SU-DHL-6 (cell line): ENCODE results near the gene ZXDC.

Experiments used
- H2AFZ ChIP-seq: fragments of 200-600 bp; sonication (generic); 2 replicates; pipeline ENCODE4 v1.6.1; 2014; ENCODE audit warnings: low read depth, mild to moderate bottlenecking, moderate library complexity, mixed read lengths, antibody characterized with exemption, low read length; ENCODE audit not compliant: severe bottlenecking
- H3F3A ChIP-seq: fragments of 200-600 bp; shearing (Covaris generic); 2 replicates; pipeline ENCODE4 v1.6.0; 2016; ENCODE audit warnings: antibody characterized with exemption, mild to moderate bottlenecking; ENCODE audit not compliant: insufficient read depth
- H3K27ac ChIP-seq: fragments of 200-600 bp; sonication (generic); 2 replicates; pipeline ENCODE4 v1.5.1; 2016; ENCODE audit warnings: low read depth, mild to moderate bottlenecking, low read length, moderate library complexity, mixed read lengths
- H3K27me3 ChIP-seq: fragments of 200-600 bp; sonication (generic), shearing (Covaris generic); 2 replicates; pipeline ENCODE4 v1.6.0; 2014; ENCODE audit warnings: mild to moderate bottlenecking, low read length
- H3K36me3 ChIP-seq: fragments of 200-600 bp; sonication (generic); 2 replicates; pipeline ENCODE4 v1.6.1; 2014; ENCODE audit warnings: mild to moderate bottlenecking, low read length, mixed read lengths
- H3K4me2 ChIP-seq: fragments of 300-600, 200-600 bp; shearing (Covaris generic), sonication (generic); 2 replicates; pipeline ENCODE4 v1.6.0; 2014; ENCODE audit warnings: low read length, low read depth, mild to moderate bottlenecking; ENCODE audit not compliant: poor library complexity, severe bottlenecking
- H3K4me3 ChIP-seq: fragments of 200-600 bp; sonication (generic); 2 replicates; pipeline ENCODE4 v1.5.1; 2014; ENCODE audit warnings: antibody characterized with exemption, low read length, mild to moderate bottlenecking, mixed read lengths; ENCODE audit not compliant: insufficient read depth, poor library complexity, severe bottlenecking
- H3K79me2 ChIP-seq: fragments of 200-600 bp; sonication (generic); 2 replicates; pipeline ENCODE4 v1.6.1; 2014; ENCODE audit warnings: mild to moderate bottlenecking, low read length, moderate library complexity; ENCODE audit not compliant: insufficient read depth
- H3K9ac ChIP-seq: fragments of 200-600 bp; sonication (generic); 2 replicates; pipeline ENCODE4 v1.7.0; 2014; ENCODE audit warnings: mild to moderate bottlenecking, low read length
- H3K9me2 ChIP-seq: fragments of 200-600 bp; sonication (generic); replicated peaks from 2 replicates; pipeline ENCODE4 v1.6.1; 2014; ENCODE audit warnings: low read length; ENCODE audit not compliant: insufficient read depth
- H3K9me3 ChIP-seq: fragments of 200-600 bp; sonication (generic); 2 replicates; pipeline ENCODE4 v1.6.1; 2014; ENCODE audit warnings: low read length, mixed read lengths; ENCODE audit not compliant: insufficient read depth
- H4K20me1 ChIP-seq: fragments of 200-600 bp; sonication (generic); 2 replicates; pipeline ENCODE4 v1.6.1; 2014; ENCODE audit warnings: low read depth, mild to moderate bottlenecking, antibody characterized with exemption, low read length, moderate library complexity, mixed read lengths
- CTCF ChIP-seq: fragments of 200-600 bp; sonication (generic); IDR thresholded peaks from one replicate; pipeline ENCODE4 v1.5.1; 2017; ENCODE audit warnings: antibody characterized with exemption, mild to moderate bottlenecking, low read length, moderate library complexity; ENCODE audit not compliant: insufficient read depth, poor library complexity, severe bottlenecking
- EZH2phosphoT487 ChIP-seq: fragments of 200-600 bp; sonication (generic), shearing (Covaris generic); conservative IDR thresholded peaks from 2 replicates; pipeline ENCODE4 v1.6.1; 2018; ENCODE audit warnings: mild to moderate bottlenecking, antibody characterized with exemption, low read length, moderate library complexity, mixed read lengths

Gene ZXDC

GRCh38 chr3:126519506-126520455 lies 44.1 kb upstream of the ZXDC start:
- no peaks in the 10 kb centered on the region for H3F3A ChIP-seq
- no peak overlapping the region for H3K4me2 ChIP-seq
- H3K9me2 ChIP-seq = no peaks in the 10 kb centered on the region
- no peak overlapping the region for H3K9ac ChIP-seq
- no peaks in the 10 kb centered on the region for H3K79me2 ChIP-seq
- no peaks in the 10 kb centered on the region for H3K27me3 ChIP-seq
- no peaks in the 10 kb centered on the region for H3K9me3 ChIP-seq
- TF ChIP-seq CTCF (no peak), EZH2phosphoT487 (no peak)
- no peaks in the 10 kb centered on the region for H4K20me1 ChIP-seq
- no peak overlapping the region for H3K4me3 ChIP-seq
- no peaks in the 10 kb centered on the region for H3K36me3 ChIP-seq
- H2AFZ ChIP-seq = no peak overlapping the region
- no peak overlapping the region for H3K27ac ChIP-seq

- Histone ChIP-seq H3K27me3 (no peaks in the 10 kb centered on the region), H3K27ac (no peak overlapping the region), H3K9me2 (no peaks in the 10 kb centered on the region), H3F3A (no peaks in the 10 kb centered on the region), H2AFZ (no peak overlapping the region), H3K4me2 (no peak overlapping the region), H3K9me3 (no peaks in the 10 kb centered on the region), H4K20me1 (no peaks in the 10 kb centered on the region), H3K9ac (no peak overlapping the region), H3K36me3 (no peaks in the 10 kb centered on the region), H3K79me2 (no peaks in the 10 kb centered on the region), H3K4me3 (no peak overlapping the region)
- TF ChIP-seq CTCF (no peak), EZH2phosphoT487 (no peak)
Measured at GRCh38 chr3:126518779-126519177, 43.1 kb upstream of the ZXDC start.

- H3K27me3 ChIP-seq = no peaks in the 10 kb centered on the region
- H3K4me3 ChIP-seq = no peak overlapping the region
- no peaks in the 10 kb centered on the region for H3F3A ChIP-seq
- no peaks in the 10 kb centered on the region for H3K36me3 ChIP-seq
- no peaks in the 10 kb centered on the region for H3K79me2 ChIP-seq
- H3K9me2 ChIP-seq = no peaks in the 10 kb centered on the region
- H3K4me2 ChIP-seq = no peak overlapping the region
- no peaks in the 10 kb centered on the region for H4K20me1 ChIP-seq
- H3K9ac ChIP-seq = no peak overlapping the region
- H3K27ac ChIP-seq = no peak overlapping the region
- TF ChIP-seq EZH2phosphoT487 = no peak
- TF ChIP-seq CTCF = no peak
- H2AFZ ChIP-seq = no peak overlapping the region
- H3K9me3 ChIP-seq = no peaks in the 10 kb centered on the region
Measured at GRCh38 chr3:126517986-126518778, 42.5 kb upstream of the ZXDC start.
